SU-DHL-6 (cell line): ENCODE results near the gene PNPLA7.

Experiments
- EZH2phosphoT487 ChIP-seq: fragments of 200-600 bp; sonication (generic), shearing (Covaris generic); conservative IDR thresholded peaks from 2 replicates; pipeline ENCODE4 v1.6.1; 2018; ENCODE audit warnings: mild to moderate bottlenecking, antibody characterized with exemption, low read length, moderate library complexity, mixed read lengths
- TF ChIP-seq, protein P1 (sequence below): fragments of 200-600 bp; sonication (generic); IDR thresholded peaks from one replicate; pipeline ENCODE4 v1.5.1; 2017; ENCODE audit warnings: antibody characterized with exemption, mild to moderate bottlenecking, low read length, moderate library complexity; ENCODE audit not compliant: insufficient read depth, poor library complexity, severe bottlenecking

DNA sequence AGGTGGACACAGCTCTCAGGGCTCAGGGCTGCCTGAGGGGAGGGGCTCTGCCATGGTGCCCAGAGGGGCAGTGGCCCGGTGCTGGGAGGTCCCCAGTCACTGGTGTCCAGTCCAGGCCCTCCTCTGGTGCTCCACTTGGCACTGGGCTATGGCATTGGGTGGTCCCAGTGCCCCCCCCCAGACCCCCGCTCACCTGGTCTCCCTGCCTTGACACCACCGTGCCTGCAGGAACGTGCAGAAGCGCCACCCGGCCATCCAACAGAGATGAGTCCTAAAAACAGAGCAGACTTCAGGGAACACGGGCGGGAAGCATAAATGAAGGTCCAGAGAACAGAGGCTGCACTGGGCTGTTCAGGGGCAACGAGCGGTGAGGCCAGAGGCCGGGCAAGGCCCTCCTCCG, 48.7 kb downstream of the PNPLA7 start:
- TF ChIP-seq, protein P1, sequence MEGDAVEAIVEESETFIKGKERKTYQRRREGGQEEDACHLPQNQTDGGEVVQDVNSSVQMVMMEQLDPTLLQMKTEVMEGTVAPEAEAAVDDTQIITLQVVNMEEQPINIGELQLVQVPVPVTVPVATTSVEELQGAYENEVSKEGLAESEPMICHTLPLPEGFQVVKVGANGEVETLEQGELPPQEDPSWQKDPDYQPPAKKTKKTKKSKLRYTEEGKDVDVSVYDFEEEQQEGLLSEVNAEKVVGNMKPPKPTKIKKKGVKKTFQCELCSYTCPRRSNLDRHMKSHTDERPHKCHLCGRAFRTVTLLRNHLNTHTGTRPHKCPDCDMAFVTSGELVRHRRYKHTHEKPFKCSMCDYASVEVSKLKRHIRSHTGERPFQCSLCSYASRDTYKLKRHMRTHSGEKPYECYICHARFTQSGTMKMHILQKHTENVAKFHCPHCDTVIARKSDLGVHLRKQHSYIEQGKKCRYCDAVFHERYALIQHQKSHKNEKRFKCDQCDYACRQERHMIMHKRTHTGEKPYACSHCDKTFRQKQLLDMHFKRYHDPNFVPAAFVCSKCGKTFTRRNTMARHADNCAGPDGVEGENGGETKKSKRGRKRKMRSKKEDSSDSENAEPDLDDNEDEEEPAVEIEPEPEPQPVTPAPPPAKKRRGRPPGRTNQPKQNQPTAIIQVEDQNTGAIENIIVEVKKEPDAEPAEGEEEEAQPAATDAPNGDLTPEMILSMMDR = no peak
- no peak for TF ChIP-seq EZH2phosphoT487
